ENCODE data around the gene CACNB2.
"Not testable (repeated sequence)": the region's sequence is repeated elsewhere in the genome, so short reads cannot be mapped to it uniquely, and the experiment has no call there.

CACNB2 gene

DNA sequence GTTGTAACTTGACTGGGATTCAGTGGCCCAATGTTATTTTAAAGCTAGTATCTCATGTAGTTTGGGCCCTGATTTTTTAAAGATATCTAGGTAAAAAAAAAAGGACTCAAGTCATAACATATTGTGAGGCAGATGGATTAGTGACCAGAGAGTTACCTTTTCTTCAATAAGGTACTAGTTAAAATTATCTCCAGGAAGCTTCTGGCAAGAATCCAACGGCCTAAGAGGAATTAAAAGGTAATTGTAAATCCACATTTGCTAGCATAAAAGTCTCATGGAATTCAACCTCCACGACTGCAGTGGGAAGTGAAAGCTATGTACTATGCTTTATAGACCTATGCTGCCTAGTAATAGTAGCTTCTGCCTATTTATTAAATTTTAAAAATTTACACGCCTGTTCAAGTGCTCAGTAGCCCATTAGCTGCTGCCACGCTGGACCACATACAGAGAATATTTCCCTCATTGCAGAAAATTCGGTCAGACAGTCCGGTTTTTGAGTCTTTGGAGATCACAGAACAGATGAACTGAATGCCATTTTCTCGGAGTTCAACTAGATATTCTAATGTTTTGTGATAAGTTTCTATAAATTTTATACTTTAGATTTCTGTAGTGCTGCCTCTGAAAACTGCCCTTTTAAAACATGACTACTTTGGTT, 392.8 kb downstream of the CACNB2 start:
- DNase-seq: no peak

GRCh38 chr10:18533896-18534295, 393.7 kb downstream of the CACNB2 start:
- no peak for DNase-seq

- DNase-seq: no peak
Measured at GRCh38 chr10:18539335-18539734, 399.1 kb downstream of the CACNB2 start.

DNA sequence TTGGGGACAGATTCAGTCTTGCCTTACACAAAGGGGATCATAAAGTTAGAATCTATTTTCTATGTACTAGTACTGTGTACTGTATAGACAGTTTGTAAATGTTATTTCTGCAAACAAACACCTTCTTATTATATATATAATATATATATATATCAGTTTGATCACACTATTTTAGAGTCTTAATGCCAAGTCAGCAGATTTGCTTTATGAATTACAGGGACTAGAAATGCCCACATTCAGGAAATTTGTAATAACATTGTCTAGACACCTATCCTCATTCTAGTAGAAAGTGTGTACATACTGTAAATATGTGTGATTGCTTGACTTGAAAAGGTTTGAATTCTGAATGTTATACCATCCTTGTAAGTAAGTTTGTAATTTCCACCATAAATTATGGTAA, 400.0 kb downstream of the CACNB2 start:
- no peak for DNase-seq

DNA sequence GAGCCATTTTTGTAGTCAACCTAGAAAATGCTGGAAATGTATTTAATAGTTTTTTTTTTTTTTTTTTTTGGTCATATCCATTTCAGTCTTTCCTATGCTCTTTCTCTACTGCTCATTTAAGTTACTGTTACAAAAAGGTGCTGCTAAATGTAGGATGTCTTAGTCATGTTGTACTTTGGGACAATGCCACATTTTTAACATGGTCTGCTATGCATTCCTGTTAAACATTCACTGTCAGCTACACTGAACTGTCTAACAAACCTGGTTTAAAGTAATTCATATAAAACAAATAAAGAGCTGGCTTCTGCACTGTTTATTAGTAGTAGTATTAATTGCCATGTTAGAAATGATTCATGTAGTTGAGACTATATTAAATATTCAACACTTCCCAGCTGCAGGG, 402.6 kb downstream of the CACNB2 start:
- DNase-seq: no peak

GRCh38 chr10:18545621-18546305, 405.5 kb downstream of the CACNB2 start:
- DNase-seq: peak; percentile 33

DNA sequence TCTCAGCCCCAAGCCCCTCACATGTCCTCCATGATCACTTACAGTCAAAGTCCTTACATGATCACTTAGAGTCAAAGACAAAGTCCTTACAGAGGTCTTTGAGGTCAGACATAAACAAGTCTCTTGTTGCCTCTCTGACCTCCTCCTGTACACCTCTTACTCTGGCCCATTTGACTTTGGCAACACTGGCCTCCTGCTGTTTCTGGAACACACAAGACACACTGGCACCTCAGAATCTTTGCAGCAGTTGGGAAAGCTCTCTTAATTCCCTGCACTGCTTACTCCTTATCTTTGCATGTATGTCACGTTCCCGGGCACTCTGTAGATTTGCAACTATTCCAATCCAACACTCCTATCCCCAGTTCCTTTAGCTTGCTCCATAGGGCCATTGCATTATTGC, 408.9 kb downstream of the CACNB2 start:
- no peak for DNase-seq

DNA sequence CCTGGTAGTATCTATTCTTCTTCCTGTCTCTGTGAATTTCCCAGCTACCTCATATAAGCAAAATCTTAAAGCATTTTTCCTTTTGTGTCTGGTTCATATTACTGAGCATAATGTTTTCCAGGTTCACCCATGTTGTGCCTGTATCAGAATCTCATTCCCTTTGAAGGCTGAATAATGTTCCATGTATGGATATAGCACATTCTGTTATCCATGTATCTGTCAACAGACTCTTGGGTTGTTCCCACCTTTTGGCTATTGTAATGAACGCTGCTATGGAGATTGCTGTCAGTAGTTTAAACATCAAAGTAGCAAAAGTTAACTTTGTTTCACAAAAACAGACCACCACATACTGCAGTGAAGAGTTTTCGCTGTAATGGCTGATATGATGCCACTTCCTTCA, 411.2 kb downstream of the CACNB2 start:
- DNase-seq: no peak

GRCh38 chr10:18554479-18554878, 414.3 kb downstream of the CACNB2 start:
- no peak for DNase-seq

DNA sequence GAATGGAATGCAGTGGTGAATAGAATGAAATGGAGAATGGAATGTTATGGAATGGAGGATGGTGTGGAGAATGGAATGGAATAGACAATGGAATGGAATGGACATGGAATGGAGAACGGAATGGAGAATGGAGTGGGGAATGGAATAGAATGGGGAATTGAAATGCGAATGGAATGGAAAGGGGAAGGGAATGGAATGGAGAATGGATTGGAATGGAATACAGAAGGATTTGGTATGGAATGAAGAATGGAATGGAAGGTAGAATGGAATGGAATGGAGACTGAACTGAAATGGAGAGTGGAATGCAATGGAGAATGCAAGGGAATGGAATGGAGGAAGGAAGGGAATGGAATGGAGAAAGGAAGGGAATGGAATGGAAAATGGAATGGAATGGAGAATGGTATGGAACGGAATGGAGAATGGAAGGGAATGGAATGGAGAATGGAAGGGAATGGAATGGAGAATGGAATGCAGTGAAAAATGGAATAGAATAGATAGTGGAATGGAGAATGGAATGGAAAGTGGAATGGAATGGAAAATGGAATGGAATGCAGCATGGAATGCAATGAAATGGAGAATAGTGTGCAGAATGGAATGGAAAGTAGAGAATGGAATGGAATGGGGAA, 416.4 kb downstream of the CACNB2 start:
- DNase-seq: no peak

- DNase-seq: no peak
Measured at GRCh38 chr10:18557960-18558359, 417.7 kb downstream of the CACNB2 start.

DNA sequence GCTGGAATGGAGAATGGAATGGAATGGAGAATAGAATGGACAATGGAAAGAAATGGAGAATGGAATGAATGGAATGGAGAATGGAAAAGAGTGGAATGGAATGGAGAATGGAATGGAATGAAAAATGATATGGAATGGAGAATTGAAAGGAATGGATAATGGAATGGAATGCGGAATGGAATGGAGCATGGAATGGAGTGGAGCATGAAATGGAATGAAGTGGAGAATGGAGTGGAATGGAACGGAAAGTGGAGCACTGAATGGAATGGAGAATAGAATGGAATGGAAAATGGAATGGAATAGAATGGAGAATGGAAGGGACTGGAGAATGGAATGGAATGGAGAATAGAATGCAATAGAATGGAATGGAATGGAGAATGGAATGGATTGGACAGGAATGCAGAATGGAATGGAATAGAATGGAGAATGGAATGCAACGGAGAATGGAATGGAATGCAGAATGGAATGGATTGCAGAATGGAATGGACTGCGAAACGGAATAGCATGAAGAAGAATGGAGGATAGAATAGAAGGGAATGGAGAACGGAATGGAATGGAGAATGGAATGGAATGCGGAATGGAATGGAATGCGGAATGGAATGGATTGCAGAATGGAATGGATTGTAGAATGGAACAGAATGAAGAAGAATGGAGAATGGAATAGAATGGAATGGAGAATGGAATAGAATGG, 421.8 kb downstream of the CACNB2 start:
- DNase-seq: no peak

- no peak for DNase-seq
Measured at GRCh38 chr10:18563003-18563726, 422.9 kb downstream of the CACNB2 start.

DNA sequence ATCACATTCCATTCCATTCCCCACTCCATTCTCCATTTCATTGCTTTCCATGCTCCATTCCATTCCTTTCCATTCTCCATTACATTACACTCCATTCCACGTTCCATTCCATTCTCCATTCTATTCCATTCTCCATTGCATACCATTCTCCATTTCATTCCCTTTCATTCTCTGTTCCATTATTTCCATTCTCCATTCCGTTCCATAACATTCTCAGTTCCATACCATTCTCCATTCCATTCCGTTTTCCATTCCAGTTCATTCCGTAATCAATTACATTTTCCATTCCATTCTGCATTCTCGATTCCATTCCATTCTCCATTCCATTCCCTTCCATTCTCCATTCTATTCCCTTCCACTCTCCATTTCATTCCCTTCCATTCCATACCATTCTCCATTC, 424.8 kb downstream of the CACNB2 start:
- DNase-seq: no peak

DNA sequence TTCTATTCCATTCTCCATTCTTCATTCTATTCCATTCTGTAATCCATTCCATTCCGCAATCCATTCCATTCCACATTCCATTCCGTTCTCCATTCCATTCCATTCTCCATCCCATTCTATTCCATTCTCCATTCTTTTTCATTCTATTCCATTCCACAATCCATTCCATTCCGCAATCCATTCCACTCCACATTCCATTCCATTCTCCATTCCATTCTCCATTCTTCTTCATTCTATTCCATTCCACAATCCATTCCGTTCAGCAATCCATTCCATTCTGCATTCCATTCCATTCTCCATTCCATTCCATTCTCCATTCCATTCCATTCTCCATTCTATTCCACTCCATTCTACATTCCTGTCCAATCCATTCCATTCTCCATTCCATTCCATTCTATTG, 426.0 kb downstream of the CACNB2 start:
- DNase-seq: no peak

- no peak for DNase-seq
Measured at GRCh38 chr10:18567343-18567856, 427.2 kb downstream of the CACNB2 start.

- not testable (repeated sequence) for DNase-seq
Measured at GRCh38 chr10:18570386-18570785, 430.2 kb downstream of the CACNB2 start.

GRCh38 chr10:18571076-18571475, 430.9 kb downstream of the CACNB2 start:
- no peak for DNase-seq

GRCh38 chr10:18571780-18572179, 431.6 kb downstream of the CACNB2 start:
- no peak for DNase-seq

DNA sequence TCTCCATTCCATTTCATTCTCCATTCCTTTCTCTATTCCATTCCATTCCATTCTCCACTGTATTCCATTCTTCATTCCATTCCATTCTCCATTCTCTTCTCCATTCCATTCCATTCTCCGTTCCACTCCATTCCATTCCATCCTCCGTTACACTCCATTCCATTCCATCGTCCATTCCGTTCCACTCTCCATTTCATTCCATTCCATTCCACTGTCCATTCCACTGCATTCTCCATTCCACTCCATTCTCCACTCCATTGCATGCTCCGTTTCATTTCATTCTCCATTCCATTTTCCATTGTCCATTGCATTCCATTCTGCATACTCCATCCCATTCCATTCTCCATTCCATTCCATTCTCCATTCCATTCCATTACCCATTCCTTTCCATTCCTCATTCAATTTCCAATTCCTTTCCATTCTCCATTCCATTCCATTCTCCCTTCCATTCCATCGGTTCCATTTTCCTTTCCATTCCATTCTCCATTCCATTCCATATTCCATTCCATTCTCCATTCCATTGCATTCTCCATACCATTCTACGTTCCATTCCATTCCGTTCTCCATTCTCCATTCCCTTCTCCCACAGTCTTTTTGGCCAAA, 432.8 kb downstream of the CACNB2 start:
- no peak for DNase-seq

DNA sequence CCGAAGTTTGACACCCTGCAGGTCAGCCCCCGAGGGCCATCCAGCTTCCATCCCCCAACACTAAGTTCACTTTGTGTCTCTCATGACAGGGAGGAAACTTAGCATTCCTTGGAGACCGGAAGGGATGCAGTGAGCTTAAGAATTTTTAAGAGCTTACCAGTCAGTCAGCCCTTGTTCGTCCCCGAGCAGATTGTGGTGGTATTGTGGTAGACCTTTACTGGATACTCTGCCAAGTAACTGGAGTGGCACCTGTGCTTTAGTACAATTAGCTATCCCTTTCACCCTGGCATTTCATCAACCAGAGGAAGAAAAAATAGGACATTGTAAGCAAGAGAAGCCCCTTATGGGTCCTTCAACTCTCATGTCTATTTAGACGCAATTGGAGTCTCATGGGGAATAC, 436.4 kb downstream of the CACNB2 start:
- DNase-seq: no peak
